A549 (cell line): ENCODE data around the gene PILRA. TPM values are rescaled to one million over a fixed set of nuclear protein-coding genes. Genes with fewer than 3 reads are reported as not detected.
A peak's percentile ranks its signal among the peaks of the same experiment; 100 is the strongest.

ENCODE experiments used
- ATAC-seq, 2 experiments: fragments of 200-7000 bp in 1 of 2; fragments of >200 bp in 1 of 2; cut with Nextera tagmentation in 1 of 2; cut with Tn5 transposase in 1 of 2; 3 replicates each; pipeline versions ENCODE4 v1.8.0 to v1.9.1; 2018 to 2020; ENCODE audit warnings: mild to moderate bottlenecking in 1 of 2, moderate library complexity in 1 of 2
- CTCF ChIA-PET: fragments of 300-600 bp; sonication (Branson Sonifier 250); formaldehyde crosslinking; extraction: SDS; loops from one replicate; lab custom pipeline; 2021; ENCODE audit warnings: antibody characterized with exemption, inconsistent platforms; lab: Yijun Ruan, JAX
- POLR2A ChIA-PET: fragments of 350-600 bp; formaldehyde crosslinking; extraction: SDS; loops from one replicate; lab custom pipeline; 2021; ENCODE audit warnings: antibody characterized with exemption, inconsistent platforms; lab: Yijun Ruan, JAX
- DNase-seq, 2 experiments: peaks; one replicate each; pipeline versions ENCODE4 v3.0.0 to v3.0.0-alpha.2; 2011 to 2016; ENCODE audit warnings: low read depth in 1 of 2, low spot score in 1 of 2
- FAIRE-seq: peaks from 2 replicates; lab custom pipeline; 2011; peaks lifted over from hg19 to GRCh38; lab: Jason Lieb, UNC
- H3K27ac ChIP-seq, 2 experiments: fragments of >200 bp; sonication (Bioruptor Twin); formaldehyde crosslinking; 3 replicates each; pipeline ENCODE4 v1.5.1; 2016 to 2017
- H3K4me1 ChIP-seq: fragments of >200 bp; sonication (Bioruptor Twin); formaldehyde crosslinking; 3 replicates; pipeline ENCODE4 v1.6.1; 2016
- H3K4me2 ChIP-seq: fragments of >200 bp; sonication (Bioruptor Twin); formaldehyde crosslinking; 3 replicates; pipeline ENCODE4 v1.6.1; 2016
- H3K4me3 ChIP-seq: fragments of >200 bp; sonication (Bioruptor Twin); formaldehyde crosslinking; 3 replicates; pipeline ENCODE4 v1.5.1; 2016
- H3K9me3 ChIP-seq: fragments of >200 bp; sonication (Bioruptor Twin); formaldehyde crosslinking; 3 replicates; pipeline ENCODE4 v1.6.1; 2016
- CEBPB ChIP-seq, 2 experiments: fragments of >200 bp in 1 of 2; sonication (Bioruptor Twin) in 1 of 2; formaldehyde crosslinking in 1 of 2; IDR thresholded peaks; 2 replicates each; pipeline ENCODE4 v1.6.1; 2012 to 2016
- HOXB13 ChIP-seq: fragments of 250-450 bp; sonication (Bioruptor Pico); IDR thresholded peaks from 2 replicates; pipeline ENCODE4 v1.5.0; 2020; ENCODE audit warnings: low read depth, mild to moderate bottlenecking, moderate library complexity
- RARB ChIP-seq: fragments of 250-450 bp; sonication (Bioruptor Pico); IDR thresholded peaks from 2 replicates; pipeline ENCODE4 v1.8.0; 2021; ENCODE audit warnings: mild to moderate bottlenecking, moderate library complexity
- RNF2 ChIP-seq: fragments of 200-600 bp; sonication (generic); IDR thresholded peaks from 2 replicates; pipeline ENCODE4 v1.6.1; 2016; ENCODE audit warnings: low read depth, mild to moderate bottlenecking, antibody characterized with exemption, moderate library complexity, borderline replicate concordance
- WGBS: methylation state at CpG from one replicate; pipeline ENCODE4 v1.1.6; 2017; ENCODE audit errors: missing lambda C conversion rate; 5-methylcytosine and 5-hydroxymethylcytosine counted together
- polyA plus RNA-seq, 4 experiments: library from polyadenylated mRNA; depleted of rRNA in 3 of 4; stranded (reverse); fragments of >200 nt; fragmentation: RNase III in 1 of 4; extraction: RNeasy Plus Mini Kit Qiagen cat#74134 plus additional on column Dnase treatment in 1 of 4; gene quantifications; 2 replicates in 3 of 4; 3 replicates in 1 of 4; pipeline ENCODE4 v1.2.3, GENCODE V29; 2011 to 2017
- small RNA-seq, 6 experiments: library from RNA; depleted of rRNA; stranded (forward); fragments of <200 nt; gene quantifications; one replicate each; pipeline ENCODE3, GENCODE V24; 2012
- TF ChIP-seq, protein P1 (sequence below): fragments of 450-650 bp; IDR thresholded peaks from 2 replicates; pipeline ENCODE4 v1.6.1; 2014; ENCODE audit warnings: antibody characterized with exemption
- TF ChIP-seq, protein P2 (sequence below): fragments of >200 bp; sonication (Bioruptor Twin); formaldehyde crosslinking; IDR thresholded peaks from 2 replicates; pipeline ENCODE4 v1.6.1; 2016

The PILRA gene
- polyA plus RNA-seq, 2 of the 4 experiments (the other 2 are of a cell fraction): 3.3 to 3.4 TPM

DNA sequence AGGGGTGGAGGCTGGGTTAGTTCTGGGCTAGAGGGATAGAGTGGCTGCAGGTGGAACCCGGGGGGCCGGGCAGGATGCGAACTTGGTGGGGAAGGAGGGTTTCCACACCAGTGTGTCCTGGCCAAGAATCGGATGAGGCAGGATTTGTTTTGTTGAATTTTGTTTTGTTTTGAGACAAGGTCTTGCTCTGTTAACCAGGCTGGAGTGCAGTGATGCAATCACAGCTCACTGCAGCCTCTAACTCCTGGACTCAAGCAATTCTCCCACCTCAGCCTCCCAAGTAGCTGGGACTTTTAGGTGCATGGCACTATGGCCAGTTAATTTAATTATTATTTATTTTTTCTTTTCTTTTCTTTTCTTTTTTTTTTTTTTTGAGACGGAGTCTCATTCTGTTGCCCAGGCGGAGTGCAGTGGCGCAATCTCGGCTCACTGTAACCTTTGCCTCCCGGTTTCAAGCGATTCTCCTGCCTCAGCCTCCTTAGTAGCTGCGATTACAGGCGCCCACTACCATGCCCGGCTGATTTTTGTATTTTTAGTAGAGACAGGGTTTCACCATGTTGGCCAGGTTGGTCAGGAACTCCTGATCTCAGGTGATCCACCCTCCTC, 76.0 kb downstream of the PILRA start:
- ChIA-PET CTCF (interaction anchor here (0.7 to 7.2 kb wide), 13 partner anchors 11 to 316 kb away, joined by 3 to 56 read pairs (median 4); partner anchors contain the start of genes MEPCE, POP7, PPP1R35 and SPACDR), POLR2A (interaction anchor here (1.2 kb wide), 2 partner anchors 13 to 20 kb away, joined by 3 to 8 read pairs; partner anchors contain the start of genes PPP1R35 and ZCWPW1)
- no peaks in the 10 kb centered on the region for H3K9me3 ChIP-seq
- peaks cover 8% of the 10 kb centered on the region; the same call in 2 of the 3 replicates for H3K4me1 ChIP-seq
- FAIRE-seq (no peak), ATAC-seq (no peak), DNase-seq (no peak)
- H3K4me2 ChIP-seq: no peak overlapping the region
- H3K4me3 ChIP-seq: no peak overlapping the region
- TF ChIP-seq, protein P1, sequence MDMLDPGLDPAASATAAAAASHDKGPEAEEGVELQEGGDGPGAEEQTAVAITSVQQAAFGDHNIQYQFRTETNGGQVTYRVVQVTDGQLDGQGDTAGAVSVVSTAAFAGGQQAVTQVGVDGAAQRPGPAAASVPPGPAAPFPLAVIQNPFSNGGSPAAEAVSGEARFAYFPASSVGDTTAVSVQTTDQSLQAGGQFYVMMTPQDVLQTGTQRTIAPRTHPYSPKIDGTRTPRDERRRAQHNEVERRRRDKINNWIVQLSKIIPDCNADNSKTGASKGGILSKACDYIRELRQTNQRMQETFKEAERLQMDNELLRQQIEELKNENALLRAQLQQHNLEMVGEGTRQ: no peak
- TF ChIP-seq, protein P2, sequence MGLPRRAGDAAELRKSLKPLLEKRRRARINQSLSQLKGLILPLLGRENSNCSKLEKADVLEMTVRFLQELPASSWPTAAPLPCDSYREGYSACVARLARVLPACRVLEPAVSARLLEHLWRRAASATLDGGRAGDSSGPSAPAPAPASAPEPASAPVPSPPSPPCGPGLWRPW: no peak
- TF ChIP-seq RNF2 (no peak), HOXB13 (CRISPR knock-in tag) (no peak), RARB (CRISPR knock-in tag) (no peak), CEBPB (IDR thresholded peaks at IDR 0.05) (0 out of 4 replicates have a peak, but pooled peaks of 1 of the 2 experiments have one; percentile 21)
- no peak overlapping the region for H3K27ac ChIP-seq
- 89% methylated on average over 13 of the region's 13 CpGs for WGBS

Small RNAs within 50 kb of the gene (small RNA-seq; reads per million reads assigned to genes)
- gene RF00019: 0 reads per million in 6 experiments

Other genes starting within 250 kb of the PILRA start
- gene MBLAC1, start 246.5 kb upstream of the PILRA start, polyA plus RNA-seq (2011; rRNA removed): 0.45 and 0.63 TPM in 2 replicates
- gene MBLAC1, start 246.5 kb upstream of the PILRA start, polyA plus RNA-seq (2017; fragmentation: RNase III; extraction: RNeasy Plus Mini Kit Qiagen cat#74134 plus additional on column Dnase treatment): 2.5 to 3.3 TPM (median 2.6 TPM) in 3 replicates
- 123 and 152 TPM in 2 replicates for gene LAMTOR4, start 224.6 kb upstream of the PILRA start, polyA plus RNA-seq (2011; rRNA removed)
- gene LAMTOR4, start 224.6 kb upstream of the PILRA start, polyA plus RNA-seq (2017; fragmentation: RNase III; extraction: RNeasy Plus Mini Kit Qiagen cat#74134 plus additional on column Dnase treatment): 168 to 180 TPM (median 177 TPM) in 3 replicates
- gene TRAPPC14, start 214.8 kb upstream of the PILRA start, polyA plus RNA-seq (2011; rRNA removed): 3.4 and 5.7 TPM in 2 replicates
- 12.0 to 15.6 TPM (median 14.1 TPM) in 3 replicates for gene TRAPPC14, start 214.8 kb upstream of the PILRA start, polyA plus RNA-seq (2017; fragmentation: RNase III; extraction: RNeasy Plus Mini Kit Qiagen cat#74134 plus additional on column Dnase treatment)
- 0.27 and 0.56 TPM in 2 replicates for gene GAL3ST4, start 204.9 kb upstream of the PILRA start, polyA plus RNA-seq (2011; rRNA removed)
- gene GAL3ST4, start 204.9 kb upstream of the PILRA start, polyA plus RNA-seq (2017; fragmentation: RNase III; extraction: RNeasy Plus Mini Kit Qiagen cat#74134 plus additional on column Dnase treatment): 0.08 to 0.16 TPM (median 0.10 TPM) in 3 replicates
- gene GPC2, start 196.1 kb upstream of the PILRA start, polyA plus RNA-seq (2011; rRNA removed): 1.1 and 1.8 TPM in 2 replicates
- gene GPC2, start 196.1 kb upstream of the PILRA start, polyA plus RNA-seq (2017; fragmentation: RNase III; extraction: RNeasy Plus Mini Kit Qiagen cat#74134 plus additional on column Dnase treatment): 1.9 to 3.0 TPM (median 2.9 TPM) in 3 replicates
- gene STAG3, start 195.6 kb upstream of the PILRA start, polyA plus RNA-seq (2011; rRNA removed): 0.25 and 0.36 TPM in 2 replicates
- 0.50 to 0.66 TPM (median 0.55 TPM) in 3 replicates for gene STAG3, start 195.6 kb upstream of the PILRA start, polyA plus RNA-seq (2017; fragmentation: RNase III; extraction: RNeasy Plus Mini Kit Qiagen cat#74134 plus additional on column Dnase treatment)
- not detected in 2 replicates for gene PVRIG, start 153.5 kb upstream of the PILRA start, polyA plus RNA-seq (2011; rRNA removed)
- not detected in 3 replicates for gene PVRIG, start 153.5 kb upstream of the PILRA start, polyA plus RNA-seq (2017; fragmentation: RNase III; extraction: RNeasy Plus Mini Kit Qiagen cat#74134 plus additional on column Dnase treatment)
- 0.04 TPM in 1 of 2 replicates, not detected in the other for gene SPDYE3, start 65.8 kb upstream of the PILRA start, polyA plus RNA-seq (2011; rRNA removed)
- 0.04 TPM in 1 of 3 replicates, not detected in the others for gene SPDYE3, start 65.8 kb upstream of the PILRA start, polyA plus RNA-seq (2017; fragmentation: RNase III; extraction: RNeasy Plus Mini Kit Qiagen cat#74134 plus additional on column Dnase treatment)
- 24.9 and 28.6 TPM in 2 replicates for gene PILRB, start 15.4 kb upstream of the PILRA start, polyA plus RNA-seq (2011; rRNA removed)
- 45.3 to 47.8 TPM (median 46.7 TPM) in 3 replicates for gene PILRB, start 15.4 kb upstream of the PILRA start, polyA plus RNA-seq (2017; fragmentation: RNase III; extraction: RNeasy Plus Mini Kit Qiagen cat#74134 plus additional on column Dnase treatment)
- gene ZCWPW1, start 55.2 kb downstream of the PILRA start, polyA plus RNA-seq (2011; rRNA removed): 3.5 and 4.2 TPM in 2 replicates
- 1.9 to 2.5 TPM (median 2.0 TPM) in 3 replicates for gene ZCWPW1, start 55.2 kb downstream of the PILRA start, polyA plus RNA-seq (2017; fragmentation: RNase III; extraction: RNeasy Plus Mini Kit Qiagen cat#74134 plus additional on column Dnase treatment)
- gene MEPCE, start 56.3 kb downstream of the PILRA start, polyA plus RNA-seq (2011; rRNA removed): 10.0 and 13.1 TPM in 2 replicates
- gene MEPCE, start 56.3 kb downstream of the PILRA start, polyA plus RNA-seq (2017; fragmentation: RNase III; extraction: RNeasy Plus Mini Kit Qiagen cat#74134 plus additional on column Dnase treatment): 36.7 to 38.4 TPM (median 38.2 TPM) in 3 replicates
- gene PPP1R35, start 63.0 kb downstream of the PILRA start, polyA plus RNA-seq (2011; rRNA removed): 15.2 and 15.7 TPM in 2 replicates
- 29.9 to 33.0 TPM (median 31.6 TPM) in 3 replicates for gene PPP1R35, start 63.0 kb downstream of the PILRA start, polyA plus RNA-seq (2017; fragmentation: RNase III; extraction: RNeasy Plus Mini Kit Qiagen cat#74134 plus additional on column Dnase treatment)
- gene SPACDR, start 90.8 kb downstream of the PILRA start, polyA plus RNA-seq (2011; rRNA removed): 0.17 and 0.40 TPM in 2 replicates
- gene SPACDR, start 90.8 kb downstream of the PILRA start, polyA plus RNA-seq (2017; fragmentation: RNase III; extraction: RNeasy Plus Mini Kit Qiagen cat#74134 plus additional on column Dnase treatment): 0.33 to 0.39 TPM (median 0.34 TPM) in 3 replicates
- gene TSC22D4, start 105.7 kb downstream of the PILRA start, polyA plus RNA-seq (2011; rRNA removed): 6.2 and 7.9 TPM in 2 replicates
- 20.7 to 28.9 TPM (median 28.3 TPM) in 3 replicates for gene TSC22D4, start 105.7 kb downstream of the PILRA start, polyA plus RNA-seq (2017; fragmentation: RNase III; extraction: RNeasy Plus Mini Kit Qiagen cat#74134 plus additional on column Dnase treatment)
- gene NYAP1, start 110.4 kb downstream of the PILRA start, polyA plus RNA-seq (2011; rRNA removed): 0.32 and 0.47 TPM in 2 replicates
- 1.5 to 3.7 TPM (median 3.1 TPM) in 3 replicates for gene NYAP1, start 110.4 kb downstream of the PILRA start, polyA plus RNA-seq (2017; fragmentation: RNase III; extraction: RNeasy Plus Mini Kit Qiagen cat#74134 plus additional on column Dnase treatment)
- gene AGFG2, start 165.7 kb downstream of the PILRA start, polyA plus RNA-seq (2011; rRNA removed): 13.5 and 16.0 TPM in 2 replicates
- 18.0 to 39.3 TPM (median 31.8 TPM) in 3 replicates for gene AGFG2, start 165.7 kb downstream of the PILRA start, polyA plus RNA-seq (2017; fragmentation: RNase III; extraction: RNeasy Plus Mini Kit Qiagen cat#74134 plus additional on column Dnase treatment)
- 0.19 TPM in 1 of 2 replicates, not detected in the other for gene SAP25, start 200.4 kb downstream of the PILRA start, polyA plus RNA-seq (2011; rRNA removed)
- 0.24 to 0.37 TPM (median 0.26 TPM) in 3 replicates for gene SAP25, start 200.4 kb downstream of the PILRA start, polyA plus RNA-seq (2017; fragmentation: RNase III; extraction: RNeasy Plus Mini Kit Qiagen cat#74134 plus additional on column Dnase treatment)
- 5.3 and 5.5 TPM in 2 replicates for gene LRCH4, start 212.6 kb downstream of the PILRA start, polyA plus RNA-seq (2011; rRNA removed)
- gene LRCH4, start 212.6 kb downstream of the PILRA start, polyA plus RNA-seq (2017; fragmentation: RNase III; extraction: RNeasy Plus Mini Kit Qiagen cat#74134 plus additional on column Dnase treatment): 13.7 to 17.1 TPM (median 17.1 TPM) in 3 replicates
- 0.36 and 0.52 TPM in 2 replicates for gene FBXO24, start 212.8 kb downstream of the PILRA start, polyA plus RNA-seq (2011; rRNA removed)
- gene FBXO24, start 212.8 kb downstream of the PILRA start, polyA plus RNA-seq (2017; fragmentation: RNase III; extraction: RNeasy Plus Mini Kit Qiagen cat#74134 plus additional on column Dnase treatment): 0.13 to 0.37 TPM (median 0.19 TPM) in 3 replicates
- 1.2 and 1.7 TPM in 2 replicates for gene PCOLCE, start 228.9 kb downstream of the PILRA start, polyA plus RNA-seq (2011; rRNA removed)
- 5.5 to 9.2 TPM (median 8.2 TPM) in 3 replicates for gene PCOLCE, start 228.9 kb downstream of the PILRA start, polyA plus RNA-seq (2017; fragmentation: RNase III; extraction: RNeasy Plus Mini Kit Qiagen cat#74134 plus additional on column Dnase treatment)
- 4.6 and 6.1 TPM in 2 replicates for gene MOSPD3, start 239.1 kb downstream of the PILRA start, polyA plus RNA-seq (2011; rRNA removed)
- gene MOSPD3, start 239.1 kb downstream of the PILRA start, polyA plus RNA-seq (2017; fragmentation: RNase III; extraction: RNeasy Plus Mini Kit Qiagen cat#74134 plus additional on column Dnase treatment): 10.0 to 15.2 TPM (median 14.8 TPM) in 3 replicates